GM12874 (cell line): ENCODE results near the gene SLC2A5.

Experiments used
- CTCF ChIP-seq: IDR thresholded peaks from 2 replicates; pipeline ENCODE4 v1.5.1; 2011; ENCODE audit warnings: low read depth, mild to moderate bottlenecking, control low read depth, low read length, moderate library complexity; ENCODE audit not compliant: insufficient read depth

Gene SLC2A5

GRCh38 chr1:9099555-9099954, 30.1 kb upstream of the SLC2A5 start:
- TF ChIP-seq CTCF, result no peak

DNA sequence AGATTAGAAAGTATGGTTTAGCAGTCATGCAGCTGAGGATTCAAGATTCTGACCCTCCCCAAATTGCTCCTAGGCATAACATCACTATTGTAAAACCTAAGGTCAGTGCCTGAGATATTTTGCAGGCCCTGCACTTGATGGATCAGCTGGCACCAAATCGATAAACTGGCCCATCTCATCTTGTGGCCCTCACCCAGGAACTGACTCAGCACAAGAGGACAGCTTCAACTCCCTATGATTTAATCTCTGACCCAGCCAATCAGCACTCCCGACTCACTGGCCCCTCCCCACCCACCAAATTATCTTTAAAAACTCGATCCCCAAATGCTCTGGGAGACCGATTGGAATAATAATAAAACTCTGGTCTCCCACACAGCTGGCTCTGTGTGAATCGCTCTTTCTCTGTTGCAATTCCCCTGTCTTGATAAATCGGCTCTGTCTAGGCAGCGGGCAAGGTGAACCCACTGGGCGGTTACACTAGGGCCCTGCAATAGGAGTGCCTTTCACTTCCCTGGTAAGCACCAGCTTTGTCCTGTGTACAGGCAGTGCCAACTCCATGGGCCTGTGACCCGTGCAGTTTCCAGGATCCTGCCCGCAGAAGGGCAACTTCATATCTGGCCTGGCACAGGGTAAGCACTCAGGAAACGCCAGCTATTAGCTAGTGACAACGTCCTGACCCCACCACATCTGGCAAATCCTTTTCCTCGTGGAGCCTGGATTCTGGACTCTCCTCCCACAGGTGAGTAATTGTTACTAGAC, 28.7 kb upstream of the SLC2A5 start:
- TF ChIP-seq CTCF, result no peak

GRCh38 chr1:9095818-9096217, 26.4 kb upstream of the SLC2A5 start:
- TF ChIP-seq CTCF, result no peak

GRCh38 chr1:9093581-9093980, 24.1 kb upstream of the SLC2A5 start:
- TF ChIP-seq CTCF, result no peak

GRCh38 chr1:9093091-9093490, 23.7 kb upstream of the SLC2A5 start:
- TF ChIP-seq CTCF, result no peak

- TF ChIP-seq CTCF, result no peak
Observed at GRCh38 chr1:9088807-9089206, 19.4 kb upstream of the SLC2A5 start.

GRCh38 chr1:9087411-9088125, 18.1 kb upstream of the SLC2A5 start:
- no peak for TF ChIP-seq CTCF
